RWPE2 (cell line): Measurements from ENCODE around the gene GATD1.

Source experiments
- ATAC-seq: fragments of 200-7000 bp; cut with Tn5 transposase; 3 replicates; pipeline ENCODE4 v1.9.1; 2021; ENCODE audit warnings: low read depth
- DNase-seq: peaks from one replicate; pipeline ENCODE4 v3.0.0-alpha.2; 2020; ENCODE audit warnings: low spot score
- H3K27ac ChIP-seq: fragments of 450-650 bp; 2 replicates; pipeline ENCODE4 v1.5.1; 2017; ENCODE audit warnings: mild to moderate bottlenecking; ENCODE audit not compliant: poor library complexity, severe bottlenecking
- H3K27me3 ChIP-seq: fragments of 250-450 bp; sonication (Bioruptor Pico); 2 replicates; pipeline ENCODE4 v1.5.1; 2021; ENCODE audit warnings: mild to moderate bottlenecking, moderate library complexity; ENCODE audit not compliant: insufficient read depth, poor library complexity, severe bottlenecking
- H3K36me3 ChIP-seq: fragments of 250-450 bp; sonication (Bioruptor Pico); 2 replicates; pipeline ENCODE4 v1.5.1; 2020; ENCODE audit warnings: low read depth, mild to moderate bottlenecking, moderate library complexity
- H3K4me1 ChIP-seq: fragments of 250-450 bp; sonication (Bioruptor Pico); 2 replicates; pipeline ENCODE4 v1.5.1; 2021; ENCODE audit warnings: mild to moderate bottlenecking, moderate library complexity; ENCODE audit not compliant: insufficient read depth, poor library complexity, severe bottlenecking
- H3K4me3 ChIP-seq: fragments of 250-450 bp; sonication (Bioruptor Pico); 2 replicates; pipeline ENCODE4 v1.5.1; 2021; ENCODE audit warnings: mild to moderate bottlenecking, moderate library complexity; ENCODE audit not compliant: severe bottlenecking
- H3K9me3 ChIP-seq: fragments of 250-450 bp; sonication (Bioruptor Pico); 2 replicates; pipeline ENCODE4 v1.5.1; 2021; ENCODE audit warnings: mild to moderate bottlenecking, moderate library complexity; ENCODE audit not compliant: severe bottlenecking
- CTCF ChIP-seq: fragments of 450-650 bp; IDR thresholded peaks from one replicate; pipeline ENCODE4 v1.5.1; 2017; ENCODE audit warnings: mild to moderate bottlenecking, moderate library complexity; ENCODE audit not compliant: poor library complexity, severe bottlenecking

Gene GATD1

GRCh38 chr11:798093-798713, 20.9 kb upstream of the GATD1 start, which contains the start of gene SLC25A22:
SLC25A22 (minus strand) TSS chr11:798281; CDS start chr11:795006, 3,275 bp downstream.
- H3K27me3 ChIP-seq = no peaks in the 10 kb centered on the region
- ATAC-seq (peak; percentile 46), DNase-seq (no peak)

DNA sequence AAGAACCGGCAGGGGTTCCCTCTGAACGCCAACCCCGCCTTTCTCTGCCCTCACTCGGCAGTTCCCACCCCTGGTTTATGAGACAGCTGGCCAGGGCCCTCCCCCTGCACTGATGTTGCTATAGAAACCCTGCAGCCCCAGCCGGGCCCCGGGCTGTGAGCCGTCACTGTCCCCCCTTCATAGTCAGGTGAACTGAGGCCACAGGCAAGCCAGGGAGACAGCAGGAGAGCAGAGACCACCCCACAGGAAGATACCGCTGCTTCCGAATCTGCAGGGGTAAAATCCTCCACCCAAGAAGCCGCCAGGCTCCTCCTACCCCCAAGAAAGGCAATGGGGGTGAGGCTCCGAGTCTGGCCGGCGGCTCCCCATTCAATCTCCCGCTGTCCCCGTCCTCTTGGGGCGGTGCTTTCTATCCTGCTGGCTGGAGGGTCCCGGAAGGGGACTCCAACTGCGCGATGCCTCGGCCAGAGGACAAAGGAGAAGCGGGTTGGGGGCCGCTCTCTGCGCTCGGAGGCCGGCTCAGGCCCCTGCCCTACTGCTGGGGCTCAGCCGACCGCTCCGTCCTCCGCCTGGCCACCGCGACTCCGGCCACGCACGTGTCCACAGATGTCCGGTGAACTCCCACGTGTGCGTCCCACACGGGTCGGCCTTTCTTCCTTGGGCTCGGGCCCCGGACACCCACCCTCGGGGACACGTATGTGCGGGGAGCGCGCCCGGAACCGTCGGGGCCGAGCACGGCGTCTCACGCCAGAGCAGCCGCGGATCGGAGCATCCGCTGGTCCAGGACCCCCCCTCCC, 20.2 kb upstream of the GATD1 start:
- Histone ChIP-seq H3K36me3 (peaks cover 18% of the 10 kb centered on the region), H3K4me1 (peaks cover 2% of the 10 kb centered on the region), H3K27ac (peak overlapping the region; percentile 70), H3K4me3 (peak overlapping the region; percentile 69), H3K9me3 (no peaks in the 10 kb centered on the region), H3K27me3 (no peaks in the 10 kb centered on the region)
- peak; percentile 35 for ATAC-seq
- no peak for TF ChIP-seq CTCF
- no peak for DNase-seq

More at GRCh38 chr11:798093-798713, 20.9 kb upstream of the GATD1 start, which contains the start of gene SLC25A22:
- Histone ChIP-seq H3K9me3 (no peaks in the 10 kb centered on the region), H3K36me3 (peaks cover 25% of the 10 kb centered on the region), H3K4me3 (peak within 1 kb of the TSS; percentile 69), H3K27ac (peak within 1 kb of the TSS; percentile 70), H3K4me1 (peaks cover 2% of the 10 kb centered on the region)
- peak; percentile 92 for TF ChIP-seq CTCF

DNA sequence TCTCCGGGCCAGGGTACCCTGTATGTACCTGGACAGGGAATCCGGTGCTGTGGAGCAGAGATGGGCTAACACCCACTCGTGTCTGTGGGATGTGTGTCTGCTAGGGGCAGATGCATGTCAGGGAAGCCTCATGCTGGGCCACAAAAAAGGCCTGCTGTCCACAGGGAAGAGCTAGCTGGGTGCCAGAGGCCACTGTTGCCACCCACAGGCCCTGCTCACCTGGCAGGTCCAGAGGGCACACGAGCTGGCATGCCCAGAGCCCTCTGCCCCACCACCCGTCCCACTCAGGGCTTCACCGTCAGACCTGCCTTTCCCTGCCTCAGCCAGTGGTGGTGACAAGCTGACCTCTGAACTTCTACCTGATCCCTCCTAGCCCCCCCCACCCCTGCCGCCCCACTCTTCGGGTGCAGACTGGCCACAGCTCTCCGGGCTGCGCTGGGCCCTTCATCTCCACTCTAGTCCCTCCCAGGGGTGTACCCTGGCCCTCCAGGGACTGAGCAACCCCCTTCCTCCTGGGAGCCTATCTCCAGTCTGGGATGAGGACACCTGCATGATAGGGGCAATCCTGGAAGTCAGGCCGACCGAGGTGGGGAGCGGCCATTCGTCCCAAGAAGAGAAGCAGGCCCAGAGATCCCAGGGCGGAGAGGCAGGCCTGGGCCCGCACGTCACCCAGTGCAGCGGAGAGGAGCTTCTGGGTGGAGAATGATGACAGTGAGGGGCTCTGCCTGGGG, 19.4 kb upstream of the GATD1 start:
- ATAC-seq = no peak
- peaks cover 10% of the 10 kb centered on the region; the same call in 1 of the 2 replicates for H3K36me3 ChIP-seq
- H3K4me1 ChIP-seq = peaks cover 2% of the 10 kb centered on the region

More for the DNA sequence above, 19.4 kb upstream of the GATD1 start:
- TF ChIP-seq CTCF = no peak
- Histone ChIP-seq H3K4me3 (peak overlapping the region; percentile 69), H3K27me3 (no peaks in the 10 kb centered on the region), H3K9me3 (no peaks in the 10 kb centered on the region), H3K27ac (peak overlapping the region; percentile 70)
- DNase-seq = no peak
